ENCODE data around the gene ZNF771. TPM values are rescaled to one million over a fixed set of nuclear protein-coding genes. Genes with fewer than 3 reads are reported as not detected.

Gene ZNF771
- total and polyA plus RNA-seq, 2 donors (not counting 3 experiments of a cell fraction or from before 2014, with no cell fraction given) = 11.7 to 16.8 TPM

GRCh38 chr16:30359871-30360170 is 47.6 kb upstream of the ZNF771 start:
- no peaks in the 10 kb centered on the region for H3K9me1 ChIP-seq (replicated peaks; ENCODE audit: control insufficient read depth, extremely low read depth, insufficient read depth, low read length)
- H3K27ac ChIP-seq (ENCODE audit: insufficient read depth, low read depth, low read length) = no peak overlapping the region
- no peak overlapping the region for H3K9ac ChIP-seq (replicated peaks; ENCODE audit: extremely low read depth, insufficient read depth, low read length)
- H3K4me2 ChIP-seq (ENCODE audit: insufficient read depth, low read length) = no peak overlapping the region
- H3K4me3 ChIP-seq (replicated peaks in 1 of 3; ENCODE audit: insufficient read depth in 1 of 3, low read depth in 1 of 3, low read length in 3 of 3) = no peak overlapping the region
- no peaks in the 10 kb centered on the region for H3K9me3 ChIP-seq (replicated peaks; ENCODE audit: control insufficient read depth, insufficient read depth, low read length)
- no peaks in the 10 kb centered on the region for H3K27me3 ChIP-seq (ENCODE audit: control insufficient read depth in 2 of 2, insufficient read depth in 2 of 2, low read length in 2 of 2)
- no peak for FAIRE-seq
- ChIA-PET POLR2A (no interaction called here), CTCF (interaction anchor here (1.8 kb wide), 1 partner anchor 50 kb away, joined by 5 read pairs; no protein-coding TSS in a partner anchor)
- peaks cover 33% of the 10 kb centered on the region for H3K79me2 ChIP-seq (ENCODE audit: control insufficient read depth, insufficient read depth, low read length)
- H3K36me3 ChIP-seq (ENCODE audit: control insufficient read depth in 2 of 2, extremely low read depth in 1 of 2, insufficient read depth in 2 of 2, low read length in 2 of 2) = peaks cover under 1 to 31% of the 10 kb centered on the region in 2 experiments
- dilution Hi-C loops (cut with MboI; ENCODE audit: extremely low pct_ligation_motif_present, low sequenced_read_pairs) (no loop called here), intact Hi-C loops (cut with micrococcal nuclease) (no loop called here)
- no peak for TF ChIP-seq POLR2AphosphoS5 (IDR thresholded peaks at IDR 0.05; ENCODE audit: insufficient read depth, low read depth, low read length)
- no peak for TF ChIP-seq MAX (IDR thresholded peaks at IDR 0.05; ENCODE audit: insufficient read depth, insufficient read length)
- TF ChIP-seq MYC (IDR thresholded peaks at IDR 0.05; ENCODE audit: low read depth, low read length) = no peak
- TF ChIP-seq POLR2A (IDR thresholded peaks at IDR 0.05; ENCODE audit: low read depth, low read length) = no peak
- no peak for TF ChIP-seq EZH2 (IDR thresholded peaks at IDR 0.05; ENCODE audit: borderline replicate concordance, low read depth, low read length, severe bottlenecking)
- TF ChIP-seq FOS (IDR thresholded peaks at IDR 0.05; ENCODE audit: borderline replicate concordance, insufficient read depth, low read length) = no peak
- no peak for TF ChIP-seq CTCF (IDR thresholded peaks at IDR 0.05; ENCODE audit: extremely low read depth in 1 of 2, insufficient read depth in 1 of 2, low read depth in 1 of 2, low read length in 2 of 2)
- TF ChIP-seq GATA2 (IDR thresholded peaks at IDR 0.05; ENCODE audit: insufficient read depth, insufficient read length, low read depth, low read length) = no peak
- no peak for TF ChIP-seq JUN (IDR thresholded peaks at IDR 0.05; ENCODE audit: borderline replicate concordance, insufficient read depth, insufficient read length, low read depth)
- H4K20me1 ChIP-seq (replicated peaks; ENCODE audit: control insufficient read depth, extremely low read depth, insufficient read depth, low read length) = no peaks in the 10 kb centered on the region
- no peak overlapping the region for H2AFZ ChIP-seq (ENCODE audit: low read depth, low read length)
- no peak for DNase-seq (ENCODE audit: low read depth, low spot score)
- peaks cover 7% of the 10 kb centered on the region for H3K4me1 ChIP-seq (ENCODE audit: control insufficient read depth, extremely low read depth, insufficient read depth, low read length)
- no TSS peak for BruUV-seq (replicated peaks)

All from endothelial cell of umbilical vein (primary cell).